HG03520 (cell line): ENCODE results near the gene PRMT5.
"Not testable (repeated sequence)": the region's sequence is repeated elsewhere in the genome, so short reads cannot be mapped to it uniquely, and the experiment has no call there.

Experiments used
- ATAC-seq: cut with Tn5 transposase; IDR thresholded peaks from one replicate; pipeline ENCODE4 v1.9.1; 2021; ENCODE audit warnings: mild to moderate bottlenecking, moderate library complexity; ENCODE audit not compliant: unreplicated experiment

The PRMT5 gene

GRCh38 chr14:22935156-22935555 lies 6.0 kb upstream of the PRMT5 start:
- no peak for ATAC-seq

GRCh38 chr14:22932146-22932545 lies 3.0 kb upstream of the PRMT5 start:
- no peak for ATAC-seq

- ATAC-seq: no peak
Measured at GRCh38 chr14:22929961-22930364, 787 bp upstream of the PRMT5 start.

- no peak for ATAC-seq
Measured at GRCh38 chr14:22928237-22929103, 706 bp downstream of the PRMT5 start.

- no peak for ATAC-seq
Measured at GRCh38 chr14:22926316-22926715, 2.9 kb downstream of the PRMT5 start.

GRCh38 chr14:22925513-22925912 lies 3.7 kb downstream of the PRMT5 start:
- ATAC-seq: no peak

GRCh38 chr14:22923746-22924145 lies 5.4 kb downstream of the PRMT5 start:
- ATAC-seq: no peak

GRCh38 chr14:22922294-22922693 lies 6.9 kb downstream of the PRMT5 start:
- ATAC-seq: no peak

- no peak for ATAC-seq
Measured at GRCh38 chr14:22920697-22921096, 8.5 kb downstream of the PRMT5 start.

- no peak for ATAC-seq
Measured at GRCh38 chr14:22919601-22919921, 9.6 kb downstream of the PRMT5 start.

- ATAC-seq: peak; percentile 90
Measured at GRCh38 chr14:22918804-22919600, 10.2 kb downstream of the PRMT5 start, which contains the start of gene RBM23. Gene RBM23 (minus strand): TSS chr14:22919149.

- ATAC-seq: no peak
Measured at GRCh38 chr14:22915886-22916521, 13.2 kb downstream of the PRMT5 start.

GRCh38 chr14:22914836-22915235 lies 14.3 kb downstream of the PRMT5 start:
- ATAC-seq: not testable (repeated sequence)

- no peak for ATAC-seq
Measured at GRCh38 chr14:22910916-22911315, 18.3 kb downstream of the PRMT5 start.

- no peak for ATAC-seq
Measured at GRCh38 chr14:22908601-22909000, 20.6 kb downstream of the PRMT5 start.

GRCh38 chr14:22907429-22907828 lies 21.7 kb downstream of the PRMT5 start:
- ATAC-seq: no peak

GRCh38 chr14:22906073-22906472 lies 23.1 kb downstream of the PRMT5 start:
- no peak for ATAC-seq

GRCh38 chr14:22905627-22906026 lies 23.5 kb downstream of the PRMT5 start:
- ATAC-seq: no peak

GRCh38 chr14:22903742-22904087 lies 25.5 kb downstream of the PRMT5 start:
- ATAC-seq: no peak

GRCh38 chr14:22901799-22902198 lies 27.4 kb downstream of the PRMT5 start:
- ATAC-seq: no peak

- no peak for ATAC-seq
Measured at GRCh38 chr14:22900081-22900799, 28.9 kb downstream of the PRMT5 start.
